Uterus (tissue), 2 donors: ENCODE results near the gene RASSF6.

ENCODE experiments used
- CTCF ChIP-seq, 4 experiments: fragments of 200-600 bp in 2 of 4; fragments of 450-650 bp in 2 of 4; sonication (generic) in 2 of 4; IDR thresholded peaks; one replicate each; pipeline ENCODE4 v1.5.1; 2016 to 2019; ENCODE audit warnings: antibody characterized with exemption in 4 of 4, mild to moderate bottlenecking in 2 of 4, moderate library complexity in 1 of 4
- POLR2A ChIP-seq, 2 donors: fragments of 450-650 bp; IDR thresholded peaks; one replicate each; pipeline ENCODE4 v1.6.1; 2016; ENCODE audit warnings: antibody characterized with exemption in 2 of 2, mild to moderate bottlenecking in 1 of 2, moderate library complexity in 1 of 2

- no peak for TF ChIP-seq CTCF (IDR thresholded peaks at IDR 0.05)
- TF ChIP-seq POLR2A (IDR thresholded peaks at IDR 0.05), result no peak
Observed at GRCh38 chr4:73621357-73621756, 1.1 kb upstream of the RASSF6 start.
